GM12874 (cell line): ENCODE results near the gene LEFTY1.

Source experiments
- CTCF ChIP-seq: IDR thresholded peaks from 2 replicates; pipeline ENCODE4 v1.5.1; 2011; ENCODE audit warnings: low read depth, mild to moderate bottlenecking, control low read depth, low read length, moderate library complexity; ENCODE audit not compliant: insufficient read depth

LEFTY1 gene

DNA sequence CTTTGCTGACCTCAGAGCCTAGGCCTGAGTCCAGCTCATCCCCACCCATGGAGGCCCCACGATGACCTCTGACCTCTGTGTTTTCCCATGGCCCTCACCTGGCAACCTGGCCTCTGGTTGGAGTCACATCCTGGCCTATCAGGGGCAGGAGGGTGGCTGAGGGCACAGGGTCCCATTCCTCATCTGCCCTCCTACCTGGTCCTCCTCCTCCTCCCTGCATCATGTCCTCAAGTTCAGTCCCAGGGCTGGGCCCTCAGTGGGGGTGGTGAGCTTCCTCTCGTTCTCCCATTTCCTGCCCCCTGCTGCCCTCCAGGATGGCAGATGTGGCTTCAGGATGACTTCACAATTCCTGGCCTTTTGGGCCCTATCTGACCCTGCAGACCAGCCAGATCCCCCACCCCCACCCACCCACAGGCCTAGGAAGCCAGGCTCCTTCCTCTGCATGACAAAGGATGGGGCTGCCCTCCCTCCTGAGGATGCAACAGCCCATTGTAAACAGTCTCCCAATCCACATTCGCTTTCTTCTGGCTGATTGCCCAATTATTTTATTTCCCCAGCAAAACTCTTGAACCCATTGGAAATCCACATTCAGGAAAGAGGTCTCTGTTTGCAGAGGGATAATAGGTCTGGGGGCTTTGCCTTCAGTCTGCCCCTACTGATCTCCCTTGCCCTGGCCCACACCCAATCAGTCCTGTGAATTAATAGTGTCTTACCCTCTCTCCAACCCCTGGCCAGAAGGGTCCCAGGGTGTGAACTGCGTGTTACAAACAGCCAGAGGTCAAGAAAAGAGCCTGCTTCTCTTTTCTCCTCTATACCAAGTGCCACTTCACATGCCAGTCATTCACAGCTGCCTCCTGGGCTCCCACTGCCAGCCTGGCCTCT is 10.3 kb upstream of the LEFTY1 start:
- TF ChIP-seq CTCF, result no peak

GRCh38 chr1:225897595-225898514 is 8.9 kb upstream of the LEFTY1 start:
- no peak for TF ChIP-seq CTCF

- TF ChIP-seq CTCF, result no peak
Observed at GRCh38 chr1:225896937-225897549, 8.1 kb upstream of the LEFTY1 start.

GRCh38 chr1:225896494-225896893 is 7.5 kb upstream of the LEFTY1 start:
- no peak for TF ChIP-seq CTCF

GRCh38 chr1:225892307-225892706 is 3.4 kb upstream of the LEFTY1 start:
- TF ChIP-seq CTCF, result no peak

- no peak for TF ChIP-seq CTCF
Observed at GRCh38 chr1:225891229-225891972, 2.5 kb upstream of the LEFTY1 start.
